ENCODE data around the gene FBXO5. TPM values are rescaled to one million over a fixed set of nuclear protein-coding genes. Genes with fewer than 3 reads are reported as not detected.
A peak's percentile ranks its signal among the peaks of the same experiment; 100 is the strongest.
"Not testable (repeated sequence)": the region's sequence is repeated elsewhere in the genome, so short reads cannot be mapped to it uniquely, and the experiment has no call there.

The FBXO5 gene
- total and polyA plus RNA-seq, 2 experiments from 2014 or later: 49.6 to 51.2 TPM

DNA sequence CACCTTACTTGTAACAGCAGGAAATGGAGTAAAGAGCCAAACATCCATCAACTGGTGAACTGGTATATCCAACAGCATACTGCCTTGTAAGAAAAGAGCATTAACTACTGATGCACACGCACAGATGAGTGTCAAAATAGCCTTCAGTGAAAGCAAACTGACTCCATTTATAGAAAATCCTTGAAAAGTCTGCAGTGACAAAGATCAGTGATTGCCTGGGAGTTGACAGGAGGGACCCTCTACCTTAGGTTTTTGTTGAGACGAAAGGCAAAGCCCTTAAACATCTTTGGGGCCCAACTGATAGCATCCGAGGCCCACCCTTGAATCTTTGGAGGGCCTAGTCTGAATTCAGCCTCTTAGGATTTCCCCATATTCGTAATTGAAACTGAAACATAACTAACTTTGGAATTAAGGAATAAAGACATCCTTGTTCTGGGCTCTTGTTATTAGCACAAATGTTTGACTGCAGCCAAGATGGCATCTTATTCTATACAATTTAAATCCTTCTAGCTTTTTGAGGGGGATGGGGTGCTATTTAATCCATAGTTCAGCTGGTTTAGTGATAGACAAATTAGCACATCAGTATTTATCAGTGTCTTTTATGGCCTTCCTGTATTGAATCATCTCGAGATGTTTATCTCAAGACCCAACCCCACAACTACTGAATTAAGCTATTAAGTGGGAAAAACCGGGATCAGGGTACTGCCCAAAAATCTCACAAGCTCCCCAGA, 13.0 kb downstream of the FBXO5 start:
- TF ChIP-seq POLR2AphosphoS5 (IDR thresholded peaks at IDR 0.05; ENCODE audit: low read depth): peak; percentile 34
- TF ChIP-seq, protein P1, sequence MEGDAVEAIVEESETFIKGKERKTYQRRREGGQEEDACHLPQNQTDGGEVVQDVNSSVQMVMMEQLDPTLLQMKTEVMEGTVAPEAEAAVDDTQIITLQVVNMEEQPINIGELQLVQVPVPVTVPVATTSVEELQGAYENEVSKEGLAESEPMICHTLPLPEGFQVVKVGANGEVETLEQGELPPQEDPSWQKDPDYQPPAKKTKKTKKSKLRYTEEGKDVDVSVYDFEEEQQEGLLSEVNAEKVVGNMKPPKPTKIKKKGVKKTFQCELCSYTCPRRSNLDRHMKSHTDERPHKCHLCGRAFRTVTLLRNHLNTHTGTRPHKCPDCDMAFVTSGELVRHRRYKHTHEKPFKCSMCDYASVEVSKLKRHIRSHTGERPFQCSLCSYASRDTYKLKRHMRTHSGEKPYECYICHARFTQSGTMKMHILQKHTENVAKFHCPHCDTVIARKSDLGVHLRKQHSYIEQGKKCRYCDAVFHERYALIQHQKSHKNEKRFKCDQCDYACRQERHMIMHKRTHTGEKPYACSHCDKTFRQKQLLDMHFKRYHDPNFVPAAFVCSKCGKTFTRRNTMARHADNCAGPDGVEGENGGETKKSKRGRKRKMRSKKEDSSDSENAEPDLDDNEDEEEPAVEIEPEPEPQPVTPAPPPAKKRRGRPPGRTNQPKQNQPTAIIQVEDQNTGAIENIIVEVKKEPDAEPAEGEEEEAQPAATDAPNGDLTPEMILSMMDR (conservative IDR thresholded peaks at IDR 0.05; ENCODE audit: low read depth in 2 of 2): no peak
- Mint-ChIP-seq H3K27ac (no peak overlapping the region), H3K27me3 (ENCODE audit: insufficient read depth, low read depth, poor library complexity) (no peaks in the 10 kb centered on the region), H3K36me3 (ENCODE audit: low read depth) (peaks cover 55% of the 10 kb centered on the region), H3K9me3 (peaks cover 4% of the 10 kb centered on the region; the same call in 2 of the 3 replicates), H3K4me3 (no peak overlapping the region), H3K4me1 (peaks cover under 1% of the 10 kb centered on the region; the same call in 1 of the 3 replicates)
- H3K27ac ChIP-seq (ENCODE audit: low read depth): peak overlapping the region; percentile 16; the same call in 1 of the 2 replicates
- H3K27me3 ChIP-seq (ENCODE audit: insufficient read depth): no peaks in the 10 kb centered on the region
- H3K4me2 ChIP-seq: no peak overlapping the region
- H3K4me3 ChIP-seq: no peak overlapping the region
- no peaks in the 10 kb centered on the region for H3K4me1 ChIP-seq (ENCODE audit: insufficient read depth)
- ATAC-seq (no peak), DNase-seq (ENCODE audit: low spot score) (no peak)
- peaks cover 28% of the 10 kb centered on the region for H3K79me2 ChIP-seq (replicated peaks; ENCODE audit: insufficient read depth)
- H3F3A ChIP-seq (replicated peaks; ENCODE audit: low read depth): no peaks in the 10 kb centered on the region; the same call in 1 of the 2 replicates
- H2AFZ ChIP-seq: no peak overlapping the region
- H3K9me2 ChIP-seq (ENCODE audit: insufficient read depth): no peaks in the 10 kb centered on the region
- peaks cover 47% of the 10 kb centered on the region for H3K36me3 ChIP-seq (ENCODE audit: insufficient read depth)
- H4K20me1 ChIP-seq (replicated peaks; ENCODE audit: insufficient read depth): peaks cover 36% of the 10 kb centered on the region

DNA sequence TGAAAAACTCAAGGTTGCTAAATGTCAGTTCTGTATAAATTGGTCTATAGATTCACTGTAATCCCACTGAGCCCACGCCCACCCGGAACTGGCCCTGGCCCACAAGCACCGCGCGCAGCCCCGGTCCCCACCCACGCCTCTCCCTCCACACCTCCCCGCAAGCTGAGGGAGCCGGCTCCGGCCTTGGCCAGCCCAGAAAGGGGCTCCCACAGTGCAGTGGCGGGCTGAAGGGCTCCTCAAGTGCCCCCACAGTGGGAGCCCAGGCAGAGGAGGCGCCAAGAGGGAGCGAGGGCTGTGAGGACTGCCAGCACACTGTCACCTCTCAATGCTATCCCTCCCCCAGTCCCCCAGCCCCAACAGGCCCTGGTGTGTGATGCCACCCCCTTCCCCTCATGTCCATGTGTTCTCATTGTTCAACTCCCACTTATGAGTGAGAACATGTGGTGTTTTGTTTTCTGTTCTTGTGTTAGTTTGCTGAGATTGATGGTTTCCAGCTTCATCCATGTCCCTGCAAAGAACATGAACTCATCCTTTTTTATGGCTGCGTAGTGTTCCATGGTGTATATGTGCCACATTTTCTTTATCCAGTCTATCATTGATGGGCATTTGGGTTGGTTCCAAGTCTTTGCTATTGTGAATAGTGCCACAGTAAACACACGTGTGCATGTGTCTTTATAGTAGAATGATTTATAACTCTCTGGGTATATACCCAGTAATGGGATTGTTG, 16.5 kb downstream of the FBXO5 start:
- not testable (repeated sequence) for H3K4me1 Mint-ChIP-seq; H3K27me3 ChIP-seq (ENCODE audit: insufficient read depth); H3K9me2 ChIP-seq (ENCODE audit: insufficient read depth); DNase-seq (ENCODE audit: low spot score); H3K4me2 ChIP-seq; H3K27me3 Mint-ChIP-seq (ENCODE audit: insufficient read depth, low read depth, poor library complexity); H2AFZ ChIP-seq; H3K4me1 ChIP-seq (ENCODE audit: insufficient read depth); H3K9me3 Mint-ChIP-seq; H3K4me3 ChIP-seq; H4K20me1 ChIP-seq (replicated peaks; ENCODE audit: insufficient read depth); H3F3A ChIP-seq (replicated peaks; ENCODE audit: low read depth); H3K27ac Mint-ChIP-seq; H3K79me2 ChIP-seq (replicated peaks; ENCODE audit: insufficient read depth); H3K4me3 Mint-ChIP-seq; H3K27ac ChIP-seq (ENCODE audit: low read depth); ATAC-seq
- peaks cover 12% of the 10 kb centered on the region for H3K36me3 ChIP-seq (ENCODE audit: insufficient read depth)
- H3K36me3 Mint-ChIP-seq (ENCODE audit: low read depth): peaks cover 22% of the 10 kb centered on the region

DNA sequence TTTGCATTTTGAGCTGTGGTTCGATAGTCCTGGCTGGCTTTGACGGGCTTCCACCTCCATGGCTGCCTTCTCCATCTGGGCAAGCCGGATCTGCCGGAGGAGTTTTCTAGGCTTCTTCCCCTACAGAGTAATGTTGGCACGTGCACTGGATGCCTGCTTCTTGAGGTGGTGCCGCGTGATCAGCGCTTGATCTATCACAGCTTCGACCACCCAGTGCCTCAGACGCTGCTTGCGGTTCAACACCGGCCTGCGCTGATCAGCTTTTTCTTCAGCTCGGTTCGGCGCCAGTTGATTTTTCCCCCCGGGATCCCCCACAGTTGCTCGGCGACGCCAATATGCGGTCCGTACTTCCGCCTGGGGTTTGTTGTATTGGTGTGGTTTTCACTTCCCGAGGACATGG, 23.5 kb downstream of the FBXO5 start:
- Mint-ChIP-seq H3K36me3 (ENCODE audit: low read depth) (no peaks in the 10 kb centered on the region), H3K27me3 (ENCODE audit: insufficient read depth, low read depth, poor library complexity) (no peaks in the 10 kb centered on the region), H3K27ac (no peak overlapping the region), H3K9me3 (no peaks in the 10 kb centered on the region), H3K4me1 (no peaks in the 10 kb centered on the region), H3K4me3 (no peak overlapping the region)
- no peak for DNase-seq (ENCODE audit: low spot score)
- H3K79me2 ChIP-seq (replicated peaks; ENCODE audit: insufficient read depth): no peaks in the 10 kb centered on the region
- no peak overlapping the region for H3K4me2 ChIP-seq
- H3K36me3 ChIP-seq (ENCODE audit: insufficient read depth): no peaks in the 10 kb centered on the region
- H3K9me2 ChIP-seq (ENCODE audit: insufficient read depth): no peaks in the 10 kb centered on the region
- no peaks in the 10 kb centered on the region for H3K4me1 ChIP-seq (ENCODE audit: insufficient read depth)
- no peaks in the 10 kb centered on the region for H3F3A ChIP-seq (replicated peaks; ENCODE audit: low read depth)
- H4K20me1 ChIP-seq (replicated peaks; ENCODE audit: insufficient read depth): no peaks in the 10 kb centered on the region
- H2AFZ ChIP-seq: peak overlapping the region; percentile 89
- no peak overlapping the region for H3K27ac ChIP-seq (ENCODE audit: low read depth)
- no peak for ATAC-seq
- no peak overlapping the region for H3K4me3 ChIP-seq
- H3K27me3 ChIP-seq (ENCODE audit: insufficient read depth): no peaks in the 10 kb centered on the region
- TF ChIP-seq CREB1 (CRISPR knock-in tag; IDR thresholded peaks at IDR 0.05; ENCODE audit: low read depth) (no peak), EZH2 (IDR thresholded peaks at IDR 0.05; ENCODE audit: low read depth, unreplicated experiment) (no peak), EZH2phosphoT487 (IDR thresholded peaks at IDR 0.05; ENCODE audit: unreplicated experiment) (no peak)
- TF ChIP-seq, protein P2, sequence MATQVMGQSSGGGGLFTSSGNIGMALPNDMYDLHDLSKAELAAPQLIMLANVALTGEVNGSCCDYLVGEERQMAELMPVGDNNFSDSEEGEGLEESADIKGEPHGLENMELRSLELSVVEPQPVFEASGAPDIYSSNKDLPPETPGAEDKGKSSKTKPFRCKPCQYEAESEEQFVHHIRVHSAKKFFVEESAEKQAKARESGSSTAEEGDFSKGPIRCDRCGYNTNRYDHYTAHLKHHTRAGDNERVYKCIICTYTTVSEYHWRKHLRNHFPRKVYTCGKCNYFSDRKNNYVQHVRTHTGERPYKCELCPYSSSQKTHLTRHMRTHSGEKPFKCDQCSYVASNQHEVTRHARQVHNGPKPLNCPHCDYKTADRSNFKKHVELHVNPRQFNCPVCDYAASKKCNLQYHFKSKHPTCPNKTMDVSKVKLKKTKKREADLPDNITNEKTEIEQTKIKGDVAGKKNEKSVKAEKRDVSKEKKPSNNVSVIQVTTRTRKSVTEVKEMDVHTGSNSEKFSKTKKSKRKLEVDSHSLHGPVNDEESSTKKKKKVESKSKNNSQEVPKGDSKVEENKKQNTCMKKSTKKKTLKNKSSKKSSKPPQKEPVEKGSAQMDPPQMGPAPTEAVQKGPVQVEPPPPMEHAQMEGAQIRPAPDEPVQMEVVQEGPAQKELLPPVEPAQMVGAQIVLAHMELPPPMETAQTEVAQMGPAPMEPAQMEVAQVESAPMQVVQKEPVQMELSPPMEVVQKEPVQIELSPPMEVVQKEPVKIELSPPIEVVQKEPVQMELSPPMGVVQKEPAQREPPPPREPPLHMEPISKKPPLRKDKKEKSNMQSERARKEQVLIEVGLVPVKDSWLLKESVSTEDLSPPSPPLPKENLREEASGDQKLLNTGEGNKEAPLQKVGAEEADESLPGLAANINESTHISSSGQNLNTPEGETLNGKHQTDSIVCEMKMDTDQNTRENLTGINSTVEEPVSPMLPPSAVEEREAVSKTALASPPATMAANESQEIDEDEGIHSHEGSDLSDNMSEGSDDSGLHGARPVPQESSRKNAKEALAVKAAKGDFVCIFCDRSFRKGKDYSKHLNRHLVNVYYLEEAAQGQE (IDR thresholded peaks at IDR 0.05; ENCODE audit: unreplicated experiment): no peak
